HG03469 (cell line): Measurements from ENCODE around the gene LGI4.
"Not testable (repeated sequence)": the region's sequence is repeated elsewhere in the genome, so short reads cannot be mapped to it uniquely, and the experiment has no call there.

Experiments
- ATAC-seq: cut with Tn5 transposase; IDR thresholded peaks from one replicate; pipeline ENCODE4 v1.9.1; 2021; ENCODE audit warnings: mild to moderate bottlenecking, moderate library complexity, moderate number of reproducible peaks; ENCODE audit not compliant: unreplicated experiment

The LGI4 gene

GRCh38 chr19:35142606-35143230 lies 7.9 kb upstream of the LGI4 start:
- no peak for ATAC-seq

DNA sequence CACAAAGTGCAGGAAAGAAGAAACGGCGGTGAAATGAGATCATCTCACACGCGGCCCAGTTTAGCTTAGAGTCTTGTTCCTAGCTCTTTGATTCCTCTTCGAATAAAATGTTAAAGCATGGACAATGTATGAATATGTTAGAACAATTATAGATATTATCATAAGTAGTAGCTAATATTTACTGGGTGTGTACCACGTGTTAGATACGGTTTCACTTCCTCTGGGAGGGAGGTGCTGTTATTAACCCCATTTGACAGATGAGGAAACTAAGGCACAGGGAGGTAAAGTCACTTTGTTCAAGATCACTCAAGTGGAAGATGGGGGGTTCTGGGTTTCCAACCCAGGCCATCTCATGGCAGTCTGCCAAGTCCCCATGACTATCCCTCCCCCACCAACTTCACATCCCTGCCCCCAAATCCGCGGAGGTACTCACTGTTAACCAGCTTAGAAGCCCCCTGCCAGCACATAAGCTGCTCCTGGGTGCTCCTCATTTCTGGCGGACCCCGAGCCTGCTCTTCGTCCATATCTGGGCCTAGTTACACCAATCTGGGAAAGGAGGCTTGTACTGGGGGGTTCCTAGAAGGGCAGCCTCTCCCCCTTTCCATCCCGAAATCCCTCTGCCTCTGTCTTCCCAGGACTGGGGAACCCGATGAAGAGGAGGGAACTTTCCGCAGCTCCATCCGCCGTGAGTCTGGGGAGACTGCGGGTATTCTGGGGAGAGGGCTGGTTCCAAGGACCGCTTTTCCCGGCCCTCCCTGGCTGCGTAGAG lies 7.2 kb upstream of the LGI4 start:
- ATAC-seq, result no peak

DNA sequence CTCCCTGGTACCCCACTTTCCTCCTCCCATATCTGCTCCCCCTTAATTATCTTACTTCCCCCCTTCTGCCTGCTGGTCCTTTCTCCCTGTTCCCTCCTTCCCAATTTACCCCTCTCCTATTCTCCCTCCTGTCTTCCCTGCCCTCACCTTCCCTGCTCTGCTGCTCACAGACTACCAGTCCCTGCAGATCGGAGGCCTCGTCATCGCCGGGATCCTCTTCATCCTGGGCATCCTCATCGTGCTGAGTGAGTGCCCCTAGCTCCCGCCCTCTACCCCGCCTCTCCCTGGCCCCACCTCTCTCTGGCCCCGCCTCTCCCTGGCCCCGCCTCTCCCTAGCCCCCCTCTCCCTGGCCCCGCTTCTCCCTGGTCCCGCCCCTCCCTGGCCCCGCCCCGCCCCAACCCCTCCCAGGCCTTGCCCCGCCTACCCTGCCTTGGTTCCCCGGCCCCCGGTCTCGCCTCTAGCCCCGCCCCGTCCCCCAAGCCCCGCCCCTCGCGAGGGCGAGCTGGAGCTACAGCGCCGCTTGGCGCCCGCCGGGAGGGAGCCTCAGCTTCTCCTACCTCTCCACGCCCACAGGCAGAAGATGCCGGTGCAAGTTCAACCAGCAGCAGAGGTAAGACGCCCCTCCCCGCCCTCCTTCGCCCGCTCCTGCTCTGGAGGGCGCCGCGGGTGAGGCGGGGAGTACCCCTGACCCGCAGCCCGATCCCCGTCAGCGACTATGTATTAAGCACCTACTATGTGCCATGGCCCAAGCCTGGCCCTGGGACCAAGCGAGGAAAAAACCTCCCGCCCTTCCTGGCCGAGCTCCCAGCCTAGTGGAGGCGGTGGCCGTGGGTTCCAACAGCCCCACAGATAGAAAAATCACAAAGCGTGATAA lies 6.3 kb upstream of the LGI4 start:
- ATAC-seq, result no peak

DNA sequence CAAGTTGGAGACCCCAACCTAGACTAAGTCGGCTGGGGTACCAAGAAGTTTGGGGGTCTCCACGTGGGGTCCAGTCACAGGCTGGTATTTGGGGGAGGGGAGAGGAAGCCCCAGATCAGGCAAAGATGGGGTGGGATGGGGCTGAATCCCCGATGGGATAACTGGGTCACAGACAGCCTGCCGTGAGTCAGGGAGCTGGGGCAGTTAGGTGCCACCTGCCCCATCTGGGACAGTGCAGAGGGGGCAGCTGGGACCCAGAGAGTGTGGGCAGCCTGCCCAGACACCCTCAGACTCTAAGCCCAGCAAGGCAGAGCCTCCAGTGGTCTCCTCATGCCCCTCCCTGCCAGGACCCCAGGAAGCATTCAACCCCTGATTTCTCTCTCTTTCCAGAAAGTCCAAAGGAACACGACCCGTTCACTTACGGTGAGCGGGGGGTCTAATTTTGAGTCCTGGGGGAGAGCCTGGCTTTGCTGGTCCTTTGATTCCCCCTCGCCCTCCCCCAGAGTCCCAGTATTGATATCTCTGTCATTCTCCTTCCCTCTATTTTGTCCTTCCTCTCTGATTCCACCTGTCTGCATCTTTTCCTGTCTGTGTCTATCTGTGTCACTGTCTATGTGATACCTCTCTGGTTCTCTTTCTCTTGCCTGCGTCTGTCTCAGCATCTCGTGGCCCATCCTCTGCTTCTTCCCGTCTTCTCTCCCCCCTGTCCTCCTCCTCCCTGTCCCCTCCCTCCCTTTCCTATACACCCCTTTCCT lies 5.5 kb upstream of the LGI4 start:
- no peak for ATAC-seq

GRCh38 chr19:35138305-35138892 lies 3.5 kb upstream of the LGI4 start, which contains the start of gene FXYD1:
Gene FXYD1 (plus strand): TSS chr19:35138824. CDS start chr19:35140080, 1,256 bp downstream.
- ATAC-seq, result no peak

DNA sequence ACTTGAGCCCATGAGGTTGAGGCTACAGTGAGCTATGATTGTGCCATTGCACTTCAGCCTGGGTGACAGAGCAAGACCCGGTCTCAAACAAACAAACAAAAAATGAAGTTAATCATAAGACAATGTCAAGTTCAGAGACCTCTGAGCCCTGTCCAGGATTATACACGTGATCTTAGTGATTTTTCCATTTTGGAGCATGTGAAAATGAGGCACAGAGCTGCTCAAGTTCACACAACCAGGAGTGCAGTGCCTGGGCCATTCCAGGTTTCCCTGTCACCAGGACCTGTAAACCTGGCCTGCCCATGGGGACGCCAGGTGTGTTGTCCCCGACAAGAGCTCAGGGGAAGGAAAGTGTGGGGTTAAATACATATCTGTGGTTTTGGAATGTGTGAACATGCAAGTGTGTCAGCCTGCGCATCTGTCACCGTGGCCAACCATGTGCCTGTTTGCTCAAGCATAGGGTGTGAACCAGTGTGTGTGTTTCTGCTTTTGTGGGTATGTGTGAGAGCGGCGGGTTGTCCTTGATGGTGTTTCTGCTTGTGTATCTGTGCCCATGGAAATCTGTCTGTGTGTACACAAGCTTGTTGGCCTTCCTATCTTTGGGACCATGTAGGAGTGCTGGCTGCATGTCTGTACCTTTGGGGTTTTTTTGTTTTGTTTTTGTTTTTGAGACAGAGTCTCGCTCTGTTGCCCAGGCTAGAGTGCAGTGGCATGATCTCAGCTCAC lies 2.3 kb upstream of the LGI4 start:
- ATAC-seq, result no peak

DNA sequence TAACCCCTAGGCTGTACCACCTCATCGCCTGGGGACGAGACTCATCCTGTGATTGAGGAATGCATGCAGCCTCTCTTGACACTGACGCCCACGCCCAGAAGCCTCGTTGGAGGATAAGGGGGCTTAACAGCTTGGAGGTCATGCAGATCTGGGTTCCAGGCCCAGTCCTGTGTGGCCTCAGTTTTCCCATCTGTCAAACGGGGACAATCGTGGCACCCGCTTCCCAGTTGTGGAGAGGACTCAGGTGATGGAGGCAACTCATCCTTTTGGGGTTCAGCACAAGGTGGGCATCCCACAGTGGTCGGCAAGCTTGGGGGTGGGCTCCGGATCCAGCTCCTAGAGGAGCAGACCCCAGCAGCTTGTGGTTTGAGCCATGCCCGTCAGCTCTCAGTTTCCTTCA lies 1.4 kb upstream of the LGI4 start:
- no peak for ATAC-seq

DNA sequence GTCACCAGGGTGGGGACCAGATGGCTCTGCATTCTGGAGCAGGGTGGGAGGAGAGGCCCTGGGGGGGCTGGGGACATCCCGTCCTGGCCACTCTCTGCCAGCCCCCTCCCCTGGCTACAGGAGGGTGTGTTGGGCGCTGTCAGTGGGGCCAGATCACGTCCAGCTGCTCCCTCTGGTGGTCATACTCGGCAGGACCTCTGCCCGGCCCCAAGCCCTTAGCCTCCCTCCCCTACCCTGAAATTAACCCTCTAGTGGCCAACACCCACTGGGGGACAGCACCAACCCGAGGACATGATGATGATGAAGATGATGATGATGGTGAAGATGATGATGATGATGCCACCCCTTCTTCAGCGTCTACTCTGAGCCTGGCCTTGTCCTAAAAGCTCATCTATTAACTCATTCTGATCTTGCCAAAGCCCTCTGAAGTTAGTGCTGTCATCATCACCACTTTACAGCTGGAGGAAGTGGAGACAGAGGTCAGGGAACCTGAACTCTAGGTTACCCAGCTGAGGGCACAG lies 590 bp upstream of the LGI4 start:
- ATAC-seq, result no peak

GRCh38 chr19:35133826-35134225 lies 1.0 kb downstream of the LGI4 start:
- ATAC-seq, result no peak

DNA sequence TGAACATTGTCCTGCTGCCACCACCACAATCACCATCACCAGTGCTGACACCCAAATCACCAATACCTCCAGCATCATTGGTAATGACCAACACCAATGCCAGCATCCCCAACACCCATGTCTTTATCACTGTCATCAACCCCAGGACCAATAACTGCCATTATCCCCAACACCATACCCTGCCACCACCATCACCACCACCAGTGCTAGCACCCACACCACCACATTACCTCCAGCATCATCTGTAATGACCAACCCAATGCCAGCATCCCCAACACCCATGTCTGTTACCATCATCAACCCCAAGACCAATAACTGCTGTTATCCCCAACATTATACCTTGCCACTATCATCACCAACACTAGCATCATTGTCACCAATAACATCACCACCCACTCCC lies 2.6 kb downstream of the LGI4 start:
- ATAC-seq, result no peak

GRCh38 chr19:35130761-35131720 lies 3.8 kb downstream of the LGI4 start:
- ATAC-seq, result no peak

GRCh38 chr19:35129724-35130274 lies 5.1 kb downstream of the LGI4 start:
- not testable (repeated sequence) for ATAC-seq

- no peak for ATAC-seq
These were observed 6.3 kb downstream of the LGI4 start for GRCh38 chr19:35128398-35129057.

DNA sequence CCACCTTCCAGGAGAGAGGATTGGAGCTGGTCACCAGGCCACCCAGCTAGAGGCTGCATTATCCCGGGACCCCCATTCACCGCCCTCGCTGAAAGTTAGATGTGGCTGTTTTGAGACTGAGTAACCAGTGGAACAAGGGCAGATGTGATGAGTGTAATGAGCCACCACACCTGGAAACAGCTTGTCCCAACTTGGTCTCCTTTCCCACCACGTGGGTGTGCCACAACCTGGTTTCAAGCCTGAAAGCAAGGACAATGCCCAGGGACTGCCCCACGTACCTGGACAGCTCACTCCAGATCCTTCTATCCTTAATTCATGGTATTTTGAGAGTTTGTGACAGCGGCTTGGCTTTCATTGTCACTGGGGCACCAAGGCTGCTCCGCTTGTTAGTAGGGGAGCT lies 7.0 kb downstream of the LGI4 start:
- ATAC-seq, result no peak

DNA sequence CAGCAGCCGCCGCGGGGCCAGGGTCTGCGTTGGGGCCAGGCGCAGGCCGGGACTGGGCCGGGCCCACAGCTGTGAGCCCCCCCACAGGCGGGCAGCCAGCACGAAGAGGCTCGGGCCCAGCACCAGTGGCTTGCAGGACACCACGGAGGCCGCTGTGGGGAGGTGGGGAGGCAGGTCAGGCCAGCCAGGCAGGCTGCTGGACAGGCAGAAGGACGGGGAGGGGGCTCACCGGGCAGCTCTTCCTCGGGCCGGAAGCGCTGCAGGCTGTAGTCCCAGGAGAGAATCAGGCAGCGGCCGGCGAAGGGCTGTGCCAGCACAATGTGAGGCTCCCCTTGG lies 8.3 kb downstream of the LGI4 start:
- no peak for ATAC-seq

GRCh38 chr19:35125749-35126623 lies 8.9 kb downstream of the LGI4 start:
- no peak for ATAC-seq

DNA sequence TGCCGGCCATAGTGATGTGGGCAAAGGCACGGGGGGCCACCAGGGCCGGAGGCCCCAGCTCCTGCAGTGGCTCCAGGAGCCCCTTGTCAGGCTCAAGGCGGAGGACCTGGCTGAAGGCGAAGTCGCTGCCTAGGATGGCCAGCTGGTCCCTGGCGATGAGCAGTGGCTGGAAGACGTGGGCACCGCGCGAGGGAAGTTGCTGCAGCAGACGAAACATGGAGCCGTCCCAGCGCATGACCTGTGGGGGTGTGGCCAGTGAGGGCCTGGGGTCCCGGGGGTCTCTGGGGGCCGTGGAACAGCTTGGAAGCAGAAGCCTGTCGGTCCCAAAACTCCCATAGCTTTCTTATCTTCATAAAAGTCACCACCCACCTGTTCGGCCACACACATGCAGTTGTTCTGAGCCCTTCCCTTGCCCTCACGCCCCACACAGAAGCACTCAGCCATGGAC lies 9.6 kb downstream of the LGI4 start:
- no peak for ATAC-seq
